GM23338 (cell line): Measurements from ENCODE around the gene TPI1. TPM values are rescaled to one million over a fixed set of nuclear protein-coding genes. Genes with fewer than 3 reads are reported as not detected.

Experiments
- ATAC-seq: fragments of 200-7000 bp; cut with Tn5 transposase; 3 replicates; pipeline ENCODE4 v1.9.1; 2020
- DNase-seq: peaks from one replicate; pipeline ENCODE4 v3.0.0-alpha.2; 2015; ENCODE audit warnings: low spot score
- H2AFZ ChIP-seq: fragments of 200-600 bp; sonication (generic); 2 replicates; pipeline ENCODE4 v1.8.0; 2016; ENCODE audit warnings: antibody characterized with exemption, mild to moderate bottlenecking, moderate library complexity
- H3F3A ChIP-seq: fragments of 200-600 bp; sonication (generic); replicated peaks from 2 replicates; pipeline ENCODE4 v1.8.0; 2017; ENCODE audit warnings: antibody characterized with exemption, mixed run types, low read depth
- H3K27ac ChIP-seq: fragments of 200-600 bp; sonication (generic); 2 replicates; pipeline ENCODE4 v1.6.1; 2016; ENCODE audit warnings: low read depth
- H3K27me3 ChIP-seq: fragments of 200-600 bp; sonication (generic); 2 replicates; pipeline ENCODE4 v1.8.0; 2016; ENCODE audit warnings: mild to moderate bottlenecking, mixed run types, moderate library complexity; ENCODE audit not compliant: insufficient read depth
- H3K36me3 ChIP-seq: fragments of 200-600 bp; sonication (generic); 2 replicates; pipeline ENCODE4 v1.8.0; 2016; ENCODE audit warnings: mild to moderate bottlenecking; ENCODE audit not compliant: insufficient read depth
- H3K4me1 ChIP-seq: fragments of 200-600 bp; sonication (generic); 2 replicates; pipeline ENCODE4 v1.8.0; 2016; ENCODE audit warnings: mild to moderate bottlenecking, moderate library complexity; ENCODE audit not compliant: insufficient read depth
- H3K4me2 ChIP-seq: fragments of 200-600 bp; sonication (generic); 2 replicates; pipeline ENCODE4 v1.7.1; 2017; ENCODE audit warnings: mixed run types
- H3K4me3 ChIP-seq: fragments of 200-600 bp; sonication (generic); 2 replicates; pipeline ENCODE4 v1.6.1; 2016; ENCODE audit warnings: mixed run types
- H3K79me2 ChIP-seq: fragments of 200-600 bp; sonication (generic); replicated peaks from 2 replicates; pipeline ENCODE4 v1.8.0; 2017; ENCODE audit warnings: mild to moderate bottlenecking; ENCODE audit not compliant: insufficient read depth
- H3K9me2 ChIP-seq: fragments of 200-600 bp; sonication (generic); 2 replicates; pipeline ENCODE4 v1.8.0; 2017; ENCODE audit not compliant: insufficient read depth
- H4K20me1 ChIP-seq: fragments of 200-600 bp; sonication (generic); replicated peaks from 2 replicates; pipeline ENCODE4 v1.8.0; 2017; ENCODE audit warnings: mild to moderate bottlenecking; ENCODE audit not compliant: insufficient read depth
- H3K27ac Mint-ChIP-seq: 2 replicates; pipeline ENCODE4 v1.8.0; 2020; ENCODE audit warnings: inconsistent platforms, mild to moderate bottlenecking, moderate library complexity, mixed read lengths
- H3K27me3 Mint-ChIP-seq: 3 replicates; pipeline ENCODE4 v1.8.0; 2022; ENCODE audit warnings: low read depth, mild to moderate bottlenecking, moderate library complexity, mixed read lengths, inconsistent platforms; ENCODE audit not compliant: insufficient read depth, poor library complexity
- H3K36me3 Mint-ChIP-seq: 3 replicates; pipeline ENCODE4 v1.8.0; 2021; ENCODE audit warnings: low read depth, mild to moderate bottlenecking, inconsistent platforms, moderate library complexity, mixed read lengths
- H3K4me1 Mint-ChIP-seq: 3 replicates; pipeline ENCODE4 v1.8.0; 2020; ENCODE audit warnings: mild to moderate bottlenecking, inconsistent platforms, mixed read lengths
- H3K4me3 Mint-ChIP-seq: 3 replicates; pipeline ENCODE4 v1.8.0; 2021; ENCODE audit warnings: moderate library complexity, mild to moderate bottlenecking, inconsistent platforms, mixed read lengths
- H3K9me3 Mint-ChIP-seq: 3 replicates; pipeline ENCODE4 v1.8.0; 2020; ENCODE audit warnings: moderate library complexity, mild to moderate bottlenecking, inconsistent platforms, mixed read lengths
- CREB1 ChIP-seq: fragments of 250-450 bp; sonication (Bioruptor Pico); IDR thresholded peaks from 2 replicates; pipeline ENCODE4 v1.5.0; 2020; ENCODE audit warnings: low read depth, mild to moderate bottlenecking, moderate library complexity
- CTCF ChIP-seq, 2 experiments: fragments of 200-600 bp in 1 of 2; sonication (generic) in 1 of 2; conservative IDR thresholded peaks; 2 replicates each; pipeline versions ENCODE4 v1.5.1 to v1.6.1; 2016 to 2017; ENCODE audit warnings: antibody characterized with exemption in 2 of 2, low read depth in 2 of 2, mild to moderate bottlenecking in 2 of 2, moderate library complexity in 1 of 2
- EZH2 ChIP-seq: fragments of 200-600 bp; sonication (generic); IDR thresholded peaks from one replicate; pipeline ENCODE4 v1.8.0; 2017; ENCODE audit warnings: antibody characterized with exemption, mild to moderate bottlenecking, low read depth; ENCODE audit not compliant: unreplicated experiment
- JUNB ChIP-seq: IDR thresholded peaks from one replicate; pipeline ENCODE4 v1.6.1; 2016; ENCODE audit warnings: antibody characterized with exemption; ENCODE audit not compliant: unreplicated experiment
- NANOG ChIP-seq: IDR thresholded peaks from 2 replicates; pipeline ENCODE4 v1.6.1; 2016; ENCODE audit warnings: antibody characterized with exemption, borderline replicate concordance
- STAT1 ChIP-seq: IDR thresholded peaks from one replicate; pipeline ENCODE4 v1.6.1; 2016; ENCODE audit warnings: antibody characterized with exemption; ENCODE audit not compliant: unreplicated experiment
- ZNF331 ChIP-seq: fragments of 250-450 bp; sonication (Bioruptor Pico); IDR thresholded peaks from 2 replicates; pipeline ENCODE4 v1.5.0; 2020; ENCODE audit warnings: low read depth, mild to moderate bottlenecking, moderate library complexity
- ZNF462 ChIP-seq: fragments of 250-450 bp; sonication (Bioruptor Pico); IDR thresholded peaks from 2 replicates; pipeline ENCODE4 v1.5.0; 2020; ENCODE audit warnings: mild to moderate bottlenecking, moderate library complexity
- polyA plus RNA-seq: library from polyadenylated mRNA; unstranded; fragments of >200 nt; fragmentation: Nextera tagmentation; extraction: Ambion mirVana; gene quantifications from 2 replicates; pipeline ENCODE4 v1.2.1, GENCODE V29; 2016
- total RNA-seq: library from RNA; depleted of rRNA; stranded (reverse); fragments of >200 nt; shearing (Covaris generic); gene quantifications from 2 replicates; pipeline ENCODE4 v1.2.3, GENCODE V29; 2014

The TPI1 gene
- total and polyA plus RNA-seq, 2 experiments from 2014 or later: 737 to 822 TPM

- no peak for TF ChIP-seq ZNF462 (CRISPR knock-in tag)
- no peak for TF ChIP-seq JUNB
- TF ChIP-seq STAT1: no peak
- no peak for TF ChIP-seq NANOG
Measured at GRCh38 chr12:6894321-6894720, 27.0 kb downstream of the TPI1 start (continued).

GRCh38 chr12:6896846-6897435 lies 29.6 kb downstream of the TPI1 start:
- Histone ChIP-seq H3K4me2 (no peak overlapping the region), H3K36me3 (no peaks in the 10 kb centered on the region), H3F3A (0 out of 2 replicates have a peak, but pooled peaks cover 6% of the 10 kb centered on the region), H3K9me2 (no peaks in the 10 kb centered on the region), H3K79me2 (no peaks in the 10 kb centered on the region), H3K4me1 (no peaks in the 10 kb centered on the region; the same call in 1 of the 2 replicates), H3K27ac (no peak overlapping the region), H3K27me3 (no peaks in the 10 kb centered on the region), H4K20me1 (no peaks in the 10 kb centered on the region), H3K4me3 (no peak overlapping the region), H2AFZ (no peak overlapping the region)
- H3K4me1 Mint-ChIP-seq: no peaks in the 10 kb centered on the region; the same call in 2 of the 3 replicates
- DNase-seq (no peak), ATAC-seq (no peak)
- no peak for TF ChIP-seq ZNF331 (CRISPR knock-in tag)
- no peak for TF ChIP-seq CREB1 (CRISPR knock-in tag)
- no peak for TF ChIP-seq CTCF (conservative IDR thresholded peaks at IDR 0.05; ENCODE audit: low read depth in 2 of 2)
- TF ChIP-seq EZH2: no peak
- H3K36me3 Mint-ChIP-seq: no peaks in the 10 kb centered on the region
- H3K27me3 Mint-ChIP-seq: peaks cover 11% of the 10 kb centered on the region
- no peak overlapping the region; the same call in 2 of the 3 replicates for H3K4me3 Mint-ChIP-seq
- H3K27ac Mint-ChIP-seq: no peak overlapping the region
- no peaks in the 10 kb centered on the region; the same call in 2 of the 3 replicates for H3K9me3 Mint-ChIP-seq
